IMR-90 (cell line): Measurements from ENCODE around the gene GJB5.

Experiments used
- BHLHE40 ChIP-seq: fragments of 150-350 bp; IDR thresholded peaks from 2 replicates; pipeline ENCODE4 v1.6.1; 2016; ENCODE audit warnings: mild to moderate bottlenecking, low read depth, low read length
- MAFK ChIP-seq: IDR thresholded peaks from 2 replicates; pipeline ENCODE4 v1.6.1; 2012; ENCODE audit warnings: low read depth, low read length, improper control_type of control experiment
- POLR2A ChIP-seq: IDR thresholded peaks from 2 replicates; pipeline ENCODE4 v1.6.1; 2012; ENCODE audit warnings: mild to moderate bottlenecking, low read depth, low read length
- SMC3 ChIP-seq: fragments of 150-350 bp; IDR thresholded peaks from 2 replicates; pipeline ENCODE4 v1.6.1; 2016; ENCODE audit warnings: low read depth, mild to moderate bottlenecking, antibody characterized with exemption, low read length, moderate library complexity
- TF ChIP-seq, protein P1 (sequence below): conservative IDR thresholded peaks from 2 replicates; pipeline ENCODE4 v1.5.1; 2012; ENCODE audit warnings: mild to moderate bottlenecking, low read depth, low read length, improper control_type of control experiment

DNA sequence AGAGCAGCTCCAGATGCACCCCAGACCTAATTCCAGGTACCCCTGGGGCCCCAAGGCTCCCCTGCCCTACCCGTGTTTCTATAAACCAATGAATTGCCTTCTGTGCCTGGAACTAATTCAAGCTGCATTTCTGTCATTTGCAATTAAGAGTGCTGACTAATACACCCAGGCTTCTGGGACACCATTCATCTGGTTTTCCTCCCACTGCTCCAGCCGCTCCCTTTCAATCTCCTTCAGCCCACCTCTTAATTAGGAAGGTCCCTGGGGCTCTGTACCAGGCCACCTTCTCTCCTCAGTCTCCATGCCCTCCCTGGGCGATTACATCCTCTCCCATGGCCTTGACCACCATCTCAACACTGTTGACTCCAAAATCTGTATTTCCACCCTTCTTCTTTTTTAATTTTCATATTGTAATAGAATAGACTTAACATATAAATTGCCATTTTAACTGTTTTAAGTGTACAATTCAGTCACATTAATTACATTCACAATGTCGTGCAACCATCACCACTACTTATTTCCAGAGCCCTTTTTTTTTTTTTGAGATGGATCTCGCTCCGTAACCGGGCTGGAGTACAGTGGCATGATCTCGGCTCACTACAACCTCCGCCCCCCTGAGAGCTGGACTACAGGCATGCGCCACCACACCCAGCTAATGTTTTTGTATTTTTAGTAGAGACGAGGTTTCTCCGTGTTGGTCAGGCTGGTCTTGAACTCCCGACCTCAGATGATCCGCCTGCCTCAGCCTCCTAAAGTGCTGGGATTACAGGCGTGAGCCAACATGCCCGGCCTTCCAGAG, 16.9 kb downstream of the GJB5 start:
- TF ChIP-seq, protein P1, sequence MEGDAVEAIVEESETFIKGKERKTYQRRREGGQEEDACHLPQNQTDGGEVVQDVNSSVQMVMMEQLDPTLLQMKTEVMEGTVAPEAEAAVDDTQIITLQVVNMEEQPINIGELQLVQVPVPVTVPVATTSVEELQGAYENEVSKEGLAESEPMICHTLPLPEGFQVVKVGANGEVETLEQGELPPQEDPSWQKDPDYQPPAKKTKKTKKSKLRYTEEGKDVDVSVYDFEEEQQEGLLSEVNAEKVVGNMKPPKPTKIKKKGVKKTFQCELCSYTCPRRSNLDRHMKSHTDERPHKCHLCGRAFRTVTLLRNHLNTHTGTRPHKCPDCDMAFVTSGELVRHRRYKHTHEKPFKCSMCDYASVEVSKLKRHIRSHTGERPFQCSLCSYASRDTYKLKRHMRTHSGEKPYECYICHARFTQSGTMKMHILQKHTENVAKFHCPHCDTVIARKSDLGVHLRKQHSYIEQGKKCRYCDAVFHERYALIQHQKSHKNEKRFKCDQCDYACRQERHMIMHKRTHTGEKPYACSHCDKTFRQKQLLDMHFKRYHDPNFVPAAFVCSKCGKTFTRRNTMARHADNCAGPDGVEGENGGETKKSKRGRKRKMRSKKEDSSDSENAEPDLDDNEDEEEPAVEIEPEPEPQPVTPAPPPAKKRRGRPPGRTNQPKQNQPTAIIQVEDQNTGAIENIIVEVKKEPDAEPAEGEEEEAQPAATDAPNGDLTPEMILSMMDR, result no peak
- TF ChIP-seq SMC3 (no peak), BHLHE40 (no peak), MAFK (no peak), POLR2A (no peak)
